NCI-H1105 treated with DMSO at 0.1 percent for 48 hours (cell line): ENCODE results near the gene ZNF277.

Source experiments
- DNase-seq: peaks from one replicate; lab custom pipeline; 2025; lab: John Stamatoyannopoulos, UW

The ZNF277 gene

GRCh38 chr7:112184455-112184854 lies 22.0 kb upstream of the ZNF277 start:
- DNase-seq = no peak

GRCh38 chr7:112185005-112185834 lies 21.3 kb upstream of the ZNF277 start:
- DNase-seq = no peak

DNA sequence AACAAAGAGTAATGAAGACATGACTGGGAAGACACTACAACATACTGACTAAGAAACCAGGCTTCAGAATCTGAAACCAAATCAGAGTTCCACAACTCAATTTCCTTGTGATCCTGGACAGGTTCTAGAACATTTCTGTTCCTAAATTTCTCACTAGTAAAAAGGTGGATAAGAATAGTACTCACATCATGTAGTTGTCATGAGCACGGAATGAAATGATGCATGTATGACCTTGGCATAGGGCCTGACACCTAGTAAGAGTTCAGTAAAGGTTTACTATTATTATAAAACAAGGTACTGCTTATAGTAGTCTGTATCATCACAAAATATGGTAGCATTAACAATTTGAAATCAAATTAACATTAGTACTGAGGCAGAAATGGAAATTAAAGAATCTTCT lies 20.2 kb upstream of the ZNF277 start:
- no peak for DNase-seq

DNA sequence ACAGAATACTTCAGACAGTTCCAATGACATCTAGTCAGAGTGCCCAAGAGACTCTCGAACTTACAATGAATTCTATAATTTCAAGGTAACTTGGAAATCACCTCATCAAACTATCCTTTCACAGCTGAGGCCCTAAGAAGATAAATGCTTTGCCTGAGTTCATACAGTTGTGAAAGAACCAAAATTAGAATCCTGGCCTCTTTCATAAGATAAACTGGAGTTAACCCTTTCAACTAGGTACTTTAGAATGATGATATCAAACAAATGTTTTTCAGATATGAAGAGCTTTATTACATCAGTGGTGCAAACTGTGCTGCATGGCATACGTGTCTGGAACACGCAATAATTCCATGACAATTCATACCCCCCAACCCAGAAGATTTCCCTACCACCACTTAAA lies 18.2 kb upstream of the ZNF277 start:
- DNase-seq = no peak

GRCh38 chr7:112189691-112190090 lies 16.8 kb upstream of the ZNF277 start:
- DNase-seq = no peak

GRCh38 chr7:112190120-112190519 lies 16.4 kb upstream of the ZNF277 start:
- DNase-seq = no peak

- DNase-seq = no peak
Measured at GRCh38 chr7:112192236-112193154, 14.0 kb upstream of the ZNF277 start.

DNA sequence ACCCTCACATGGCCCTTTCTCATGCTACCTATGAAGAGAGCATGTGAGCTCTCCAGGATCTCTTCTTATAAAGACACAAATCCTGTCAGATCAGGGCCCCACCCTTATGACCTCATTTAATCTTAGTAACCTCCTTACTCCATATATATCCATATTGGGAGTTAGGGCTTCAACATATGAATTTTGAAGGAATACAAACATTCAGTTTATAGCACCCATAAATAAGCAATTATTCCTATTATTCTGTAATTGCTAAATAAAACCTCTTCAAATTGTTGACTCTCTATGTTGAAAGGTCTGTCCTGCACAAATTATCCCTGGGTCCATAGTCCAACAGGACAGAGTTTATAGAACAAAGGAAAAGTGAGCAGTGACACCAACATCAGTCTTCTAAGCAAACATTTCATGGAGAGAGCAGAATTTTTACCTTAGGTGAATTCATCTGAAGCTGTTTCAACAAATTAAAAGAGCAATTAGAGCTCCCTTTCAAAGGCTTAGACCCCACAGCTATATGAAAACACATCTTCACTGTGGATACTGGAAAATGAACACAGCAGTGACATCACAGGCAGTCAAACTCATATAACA lies 12.5 kb upstream of the ZNF277 start:
- DNase-seq = peak; percentile 3

GRCh38 chr7:112195717-112196116 lies 10.8 kb upstream of the ZNF277 start:
- no peak for DNase-seq

DNA sequence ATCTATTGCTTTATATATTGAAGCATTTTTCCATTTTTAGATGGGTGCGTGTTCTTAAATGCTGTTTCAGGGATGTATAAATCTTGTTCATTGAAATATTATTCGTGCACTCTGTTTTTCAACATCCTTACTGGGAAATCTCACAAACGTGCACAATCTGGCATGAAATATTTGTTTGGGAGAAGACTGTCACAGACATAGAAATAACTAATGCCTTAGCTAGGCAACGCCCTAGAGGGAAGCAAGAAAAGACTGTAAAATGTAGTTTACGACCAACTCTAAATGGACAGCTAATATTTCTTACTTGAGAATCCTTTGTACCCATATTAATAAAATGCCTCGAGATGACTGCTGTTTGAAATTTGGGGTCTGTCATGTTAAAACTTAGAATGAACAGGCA lies 9.2 kb upstream of the ZNF277 start:
- DNase-seq = no peak

DNA sequence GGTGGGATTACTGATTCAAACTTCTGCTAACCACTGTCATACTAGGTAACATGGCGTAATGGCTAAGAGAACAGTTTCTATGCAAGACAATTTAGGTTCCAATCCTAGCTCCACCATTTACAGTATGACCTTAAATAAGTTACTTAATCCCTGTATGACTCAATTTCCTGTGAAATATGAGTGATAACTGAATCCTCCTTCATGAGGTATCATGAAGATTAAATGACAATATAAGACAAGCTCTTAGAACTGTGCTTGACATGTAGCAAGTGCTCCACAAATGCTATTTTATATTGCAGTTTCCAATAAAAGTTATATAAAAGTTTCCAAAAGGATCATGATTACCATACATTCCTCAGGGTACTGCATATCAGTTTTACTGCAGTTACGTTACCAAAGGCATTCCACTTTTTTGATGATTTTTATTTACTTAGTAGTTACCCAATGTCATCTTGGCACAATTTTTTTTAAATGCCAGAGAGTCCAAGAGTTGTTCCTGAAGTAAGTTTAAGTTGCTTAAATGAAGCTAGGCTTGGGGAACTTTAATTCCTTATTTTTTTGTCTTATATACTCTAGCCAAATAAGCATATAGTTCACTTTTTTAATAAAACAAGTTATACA lies 7.3 kb upstream of the ZNF277 start:
- DNase-seq = no peak

DNA sequence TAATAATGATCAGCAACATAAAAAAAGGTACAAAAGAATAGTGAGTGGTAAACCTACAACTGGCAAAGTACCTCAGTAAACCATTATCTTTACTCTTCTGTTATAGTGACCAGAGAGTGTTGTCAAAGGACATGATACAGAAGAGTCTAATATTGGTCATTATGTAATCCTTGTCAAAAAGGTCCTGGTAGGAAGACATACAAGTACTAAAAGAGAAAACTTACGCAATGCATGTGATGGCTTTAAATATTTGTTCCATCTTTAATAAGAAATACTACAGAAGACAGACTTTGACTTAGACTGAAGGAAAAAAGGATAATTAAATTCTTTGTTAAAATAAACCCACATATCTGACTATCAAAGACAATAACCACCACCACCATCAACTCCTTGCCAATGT lies 6.8 kb upstream of the ZNF277 start:
- no peak for DNase-seq

- no peak for DNase-seq
Measured at GRCh38 chr7:112201411-112201810, 5.1 kb upstream of the ZNF277 start.

DNA sequence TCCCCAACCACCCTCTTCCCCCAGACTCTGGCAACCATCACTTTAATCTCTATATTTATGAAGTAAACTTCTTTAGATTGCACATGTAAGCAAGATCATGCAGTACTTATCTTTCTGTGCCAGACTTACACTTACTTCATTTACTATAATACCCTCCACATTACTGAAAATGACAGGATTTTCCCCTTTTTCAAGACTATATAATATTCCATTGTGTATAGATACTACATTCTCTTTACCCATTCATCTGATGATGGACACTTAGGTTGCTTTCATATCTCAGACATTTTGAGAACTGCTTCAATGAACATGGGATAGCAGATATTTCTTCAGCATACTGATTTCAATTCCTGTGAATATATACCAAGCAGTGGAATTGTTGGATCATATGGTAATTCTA lies 4.7 kb upstream of the ZNF277 start:
- no peak for DNase-seq

- DNase-seq = peak; percentile 42
Measured at GRCh38 chr7:112202816-112203215, 3.7 kb upstream of the ZNF277 start.

- DNase-seq = no peak
Measured at GRCh38 chr7:112203365-112203739, 3.1 kb upstream of the ZNF277 start.

- peak; percentile 29 for DNase-seq
Measured at GRCh38 chr7:112204499-112205342, 1.8 kb upstream of the ZNF277 start.

DNA sequence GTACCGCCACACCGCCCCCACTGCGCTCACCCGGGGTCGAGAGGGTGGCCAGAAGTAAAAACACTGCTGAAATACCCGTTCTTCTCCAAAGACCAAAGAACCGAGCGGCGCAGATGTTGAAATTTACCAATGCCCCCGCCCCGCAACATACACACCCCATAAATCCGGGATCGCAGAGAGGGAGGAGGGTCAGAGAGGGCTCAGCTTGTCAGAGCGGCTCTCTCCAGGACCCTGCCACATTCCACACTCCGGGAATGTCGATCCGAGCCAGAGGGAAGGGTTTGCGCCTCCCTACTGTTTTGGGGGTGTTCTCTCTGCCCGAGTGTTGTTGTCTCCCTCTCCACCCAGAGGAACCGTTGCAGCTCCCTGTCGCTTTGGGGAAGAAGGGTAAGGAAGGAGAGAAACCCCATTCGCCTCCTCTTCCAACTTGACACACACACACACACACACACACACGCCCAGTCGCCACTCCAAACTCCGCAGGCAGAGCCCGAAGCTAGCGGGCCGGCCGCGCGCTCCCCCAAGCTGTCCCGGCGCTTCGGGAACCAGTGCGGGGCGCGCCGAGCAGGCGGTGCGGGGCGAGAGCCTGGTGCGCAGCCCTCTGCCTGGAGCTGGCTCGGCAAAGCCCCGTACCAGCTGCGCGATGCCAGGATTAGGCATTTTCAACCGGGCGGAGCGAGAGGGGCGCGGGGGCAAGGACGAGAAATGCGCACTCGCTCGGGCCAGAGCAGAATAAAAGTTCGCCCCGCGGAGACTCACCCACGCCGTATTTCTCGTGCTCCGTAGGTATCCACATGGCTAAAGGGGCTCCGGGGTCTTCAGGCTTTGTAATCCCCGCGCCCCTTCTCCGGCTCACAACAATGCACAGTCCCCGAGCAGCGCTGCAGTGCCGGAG lies 905 bp upstream of the ZNF277 start:
- peak; percentile 70 for DNase-seq

DNA sequence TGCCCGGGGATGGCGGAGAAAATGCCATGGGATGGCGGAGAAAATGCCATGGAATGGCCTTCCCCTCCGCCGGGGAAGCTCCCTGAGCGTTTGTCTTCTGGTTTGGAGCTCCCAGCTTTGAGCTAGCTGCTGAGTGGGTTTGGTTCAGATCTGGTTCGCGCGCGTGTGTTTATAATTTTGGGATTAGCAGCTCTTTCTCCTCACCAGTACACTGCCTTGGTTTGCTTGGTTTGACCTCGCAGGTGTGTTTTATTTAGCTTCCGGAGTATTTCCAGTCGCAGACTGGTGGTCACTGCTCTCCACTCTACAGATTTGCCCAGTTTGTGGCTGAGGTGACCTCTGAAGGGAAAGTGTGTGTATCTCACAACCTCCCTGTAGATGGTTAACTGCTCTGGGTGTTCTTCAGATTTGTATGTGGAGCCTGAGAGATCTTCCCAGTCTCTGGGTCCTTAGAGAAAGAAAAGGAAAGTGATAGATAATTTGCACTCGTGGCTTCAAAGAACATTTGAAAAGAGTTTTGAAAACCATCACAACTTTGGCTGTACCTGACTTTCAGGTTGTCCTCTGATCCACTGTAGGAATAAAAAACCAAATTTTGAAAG lies 597 bp downstream of the ZNF277 start:
- DNase-seq = no peak

GRCh38 chr7:112207765-112208164 lies 1.3 kb downstream of the ZNF277 start:
- no peak for DNase-seq
